HG03521 (cell line): ENCODE data around the gene SLC39A11.
A peak's percentile ranks its signal among the peaks of the same experiment; 100 is the strongest.
"Not testable (repeated sequence)": the region's sequence is repeated elsewhere in the genome, so short reads cannot be mapped to it uniquely, and the experiment has no call there.

Experiments used
- ATAC-seq: cut with Tn5 transposase; IDR thresholded peaks from one replicate; pipeline ENCODE4 v1.9.1; 2021; ENCODE audit warnings: mild to moderate bottlenecking, moderate library complexity; ENCODE audit not compliant: unreplicated experiment

The SLC39A11 gene

DNA sequence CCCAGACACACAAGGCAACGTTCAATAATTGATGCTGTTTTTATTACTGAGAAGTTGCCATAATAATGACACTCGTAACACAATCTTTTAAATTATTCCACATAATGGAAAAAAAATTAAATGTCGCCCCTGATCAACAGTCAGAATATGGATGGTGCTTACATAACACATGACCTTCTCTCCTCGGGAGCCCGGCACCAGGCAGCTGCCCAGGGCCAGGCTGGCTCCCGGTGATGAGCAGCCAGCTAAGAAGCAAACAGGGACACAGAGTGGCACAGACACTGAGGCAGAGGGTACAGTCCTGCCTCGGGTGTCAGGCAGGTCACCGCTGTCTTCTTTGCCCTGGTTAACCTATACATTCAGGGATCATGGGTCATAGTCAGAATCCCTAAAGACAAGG lies 137.9 kb downstream of the SLC39A11 start:
- ATAC-seq: no peak

DNA sequence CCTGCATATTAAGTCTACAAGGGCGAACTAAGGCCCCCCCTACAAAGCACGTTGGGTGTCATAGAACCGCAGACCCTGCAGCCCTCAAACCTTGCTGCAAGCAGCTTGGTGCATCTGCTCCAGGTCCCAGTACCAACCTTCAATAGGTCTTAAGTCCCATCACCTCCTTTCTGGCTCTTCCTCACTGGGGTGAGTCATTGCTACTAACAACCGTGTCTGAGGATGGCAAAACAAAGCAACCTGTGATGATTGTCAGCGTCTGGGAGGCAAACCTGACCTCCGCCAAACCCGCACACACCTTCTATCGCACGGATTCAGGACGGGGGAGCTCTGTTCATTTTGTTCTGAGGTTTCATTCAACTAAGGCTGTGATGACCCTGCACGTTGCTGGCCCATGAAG lies 138.9 kb downstream of the SLC39A11 start:
- ATAC-seq: no peak

DNA sequence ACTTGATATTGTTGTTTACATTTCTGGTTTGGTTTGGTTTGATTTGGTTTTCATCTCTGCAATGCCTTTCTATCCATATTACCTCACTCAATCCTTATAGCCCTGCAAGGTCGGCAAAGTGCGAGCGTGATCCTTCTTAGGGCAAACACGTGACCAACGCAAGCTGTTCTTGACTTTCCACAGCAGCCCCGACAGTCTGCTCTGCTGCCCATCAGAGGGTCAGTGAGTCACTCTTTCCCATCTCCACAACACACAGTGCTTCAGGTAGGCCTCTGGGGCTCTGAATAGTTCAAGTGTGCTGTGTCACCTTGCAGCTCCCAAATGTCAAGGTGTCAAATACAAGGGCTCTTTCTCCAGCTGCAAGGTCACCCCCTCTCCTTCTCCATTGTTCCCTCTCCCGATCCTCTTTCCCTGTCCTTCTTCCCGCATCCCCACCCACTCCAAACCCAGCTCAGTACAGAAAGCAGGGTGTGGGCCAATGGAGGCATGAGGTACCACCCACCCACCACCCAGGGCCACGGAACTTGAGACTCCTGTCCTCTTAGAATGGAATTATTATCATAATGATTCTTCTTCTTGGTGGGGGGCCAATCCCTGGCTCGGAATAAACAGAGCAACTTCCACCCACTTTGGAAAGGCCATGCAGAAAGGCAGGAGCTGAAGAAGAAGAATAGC lies 139.7 kb downstream of the SLC39A11 start:
- no peak for ATAC-seq

GRCh38 chr17:72952220-72952619 lies 140.3 kb downstream of the SLC39A11 start:
- ATAC-seq: no peak

- no peak for ATAC-seq
These were observed 142.1 kb downstream of the SLC39A11 start for GRCh38 chr17:72950242-72950931.

GRCh38 chr17:72948115-72948514 lies 144.4 kb downstream of the SLC39A11 start:
- ATAC-seq: no peak

DNA sequence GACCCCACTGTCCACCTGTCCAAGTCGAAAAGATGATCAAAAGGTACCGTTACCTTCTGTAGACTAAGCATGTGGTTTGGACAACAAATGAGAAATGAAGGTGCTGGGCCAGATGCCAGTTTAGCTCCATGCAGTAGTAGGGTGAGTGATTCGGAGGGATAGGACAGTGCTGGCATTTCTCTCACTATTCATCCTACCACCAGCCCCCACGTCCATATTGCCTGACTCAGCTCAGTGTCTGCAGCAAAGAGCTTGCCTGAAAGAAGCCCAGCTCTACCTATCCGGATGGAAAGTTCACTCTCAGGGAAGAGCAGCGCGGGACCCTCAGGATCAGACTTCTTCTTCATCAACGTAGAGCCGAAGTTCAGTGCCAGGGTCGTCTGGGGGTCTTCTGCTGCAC lies 145.0 kb downstream of the SLC39A11 start:
- no peak for ATAC-seq

DNA sequence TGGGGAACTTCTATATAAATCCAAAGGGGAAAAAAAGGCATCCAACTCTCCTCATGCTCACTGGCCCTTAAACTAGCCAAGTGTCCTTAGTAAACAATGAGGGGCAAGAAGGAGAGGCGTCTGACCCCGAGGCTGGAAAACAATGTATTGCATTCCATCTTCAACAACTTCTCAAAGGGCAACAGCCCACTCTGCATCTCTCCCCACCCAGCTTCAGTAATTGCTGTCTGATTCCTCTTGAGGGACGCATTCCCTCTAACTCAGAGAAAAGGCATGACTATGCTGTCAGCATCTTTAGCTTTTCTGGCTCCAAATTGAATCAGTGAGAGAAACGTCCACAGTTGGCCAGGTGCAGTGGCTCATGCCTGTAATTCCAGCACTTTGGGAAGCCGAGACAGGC lies 145.8 kb downstream of the SLC39A11 start:
- no peak for ATAC-seq

GRCh38 chr17:72946156-72946555 lies 146.3 kb downstream of the SLC39A11 start:
- no peak for ATAC-seq

DNA sequence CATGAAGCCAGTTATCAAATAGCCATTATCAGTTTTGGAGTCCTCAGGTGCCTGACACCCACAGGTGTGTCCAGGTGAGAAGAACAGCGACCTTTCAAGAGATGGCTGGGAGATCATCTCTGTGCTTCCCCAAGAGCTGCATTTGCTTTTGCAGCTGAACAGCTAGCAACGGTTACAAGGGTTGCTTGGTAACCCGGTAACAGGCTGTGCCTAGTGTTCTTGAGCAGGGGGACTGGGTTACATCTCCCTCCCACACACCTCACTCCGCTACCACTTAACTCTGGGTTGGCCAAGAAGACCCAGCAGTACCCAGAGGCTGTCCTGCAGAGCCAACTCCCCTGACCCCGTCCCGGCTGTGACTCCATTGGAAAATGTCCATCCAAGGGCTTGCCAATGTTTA lies 147.0 kb downstream of the SLC39A11 start:
- no peak for ATAC-seq

GRCh38 chr17:72943826-72944689 lies 148.4 kb downstream of the SLC39A11 start:
- ATAC-seq: no peak

- ATAC-seq: no peak
These were observed 149.9 kb downstream of the SLC39A11 start for GRCh38 chr17:72942579-72942978.

DNA sequence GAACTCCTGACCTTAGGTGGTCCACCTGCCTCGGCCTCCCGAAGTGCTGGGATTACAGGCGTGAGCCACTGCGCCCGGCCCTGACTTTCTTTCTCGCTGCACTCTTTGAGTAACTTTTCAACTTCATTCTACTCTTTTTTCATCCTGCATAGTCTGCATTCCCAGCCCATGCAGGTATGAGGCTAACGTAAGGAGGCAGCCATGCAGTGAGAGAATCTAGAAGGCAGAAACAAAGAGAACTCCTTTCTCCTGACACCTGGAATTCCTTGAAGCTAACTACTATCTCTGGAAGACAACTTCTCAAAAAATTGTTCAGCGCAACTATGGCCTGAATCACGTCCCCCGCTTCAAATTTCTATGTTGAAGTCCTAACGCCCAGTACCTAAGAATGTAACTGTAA lies 152.0 kb downstream of the SLC39A11 start:
- ATAC-seq: no peak

DNA sequence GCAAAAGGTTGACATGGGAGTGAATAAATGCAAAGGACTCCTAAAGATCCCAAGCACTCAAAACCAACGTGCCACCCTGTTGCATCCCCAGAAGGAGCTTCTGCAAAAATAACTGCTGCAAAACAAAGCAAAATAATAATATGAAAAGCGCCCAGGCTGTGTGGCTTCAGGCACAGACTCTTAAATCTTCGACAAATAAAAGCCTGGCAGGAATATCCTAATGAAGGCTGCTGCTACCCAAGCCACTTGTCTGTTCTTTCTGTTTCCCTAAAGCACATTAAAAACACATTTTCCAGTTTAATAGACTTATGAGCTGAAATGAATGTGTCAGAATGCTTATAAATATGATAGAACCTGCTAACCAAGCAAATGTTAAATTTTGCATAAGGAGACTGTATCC lies 154.0 kb downstream of the SLC39A11 start:
- no peak for ATAC-seq

DNA sequence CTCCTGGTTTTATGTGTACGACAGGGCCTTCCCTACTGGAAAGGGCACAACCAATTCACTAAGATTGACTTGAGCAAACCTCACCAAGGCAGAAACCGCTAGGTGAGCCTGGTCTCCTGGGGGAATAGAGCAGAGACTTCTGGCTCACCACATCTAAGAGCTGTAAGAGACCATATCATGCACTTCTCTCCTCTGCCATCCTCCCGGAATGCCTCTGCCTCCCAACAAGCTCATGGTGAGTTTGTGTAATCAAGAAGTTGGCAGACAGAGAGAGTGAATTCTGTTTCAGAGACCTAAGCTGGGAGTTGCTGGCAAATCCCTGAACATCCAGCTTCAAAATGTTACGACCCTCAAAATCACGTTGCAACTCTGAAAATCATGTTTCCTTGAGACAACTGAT lies 154.8 kb downstream of the SLC39A11 start:
- no peak for ATAC-seq

- not testable (repeated sequence) for ATAC-seq
These were observed 155.2 kb downstream of the SLC39A11 start for GRCh38 chr17:72937254-72937653.

DNA sequence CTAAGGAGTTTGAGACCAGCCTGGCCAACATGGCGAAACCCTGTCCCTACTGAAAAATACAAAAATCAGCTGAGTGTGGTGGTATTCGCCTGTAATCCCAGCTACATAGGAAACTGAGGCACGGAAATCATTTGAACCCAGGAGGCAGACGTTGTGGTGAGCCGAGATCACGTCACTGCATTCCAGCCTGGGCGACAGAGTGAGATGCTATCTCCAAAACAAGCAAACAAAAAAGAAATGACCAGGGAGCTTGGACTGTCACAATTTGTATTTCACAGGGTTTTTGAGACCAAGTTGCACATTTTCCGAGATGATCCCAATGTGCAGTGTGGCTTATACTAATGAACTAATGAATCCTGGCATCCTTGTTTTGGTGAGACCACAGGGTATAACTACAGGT lies 156.5 kb downstream of the SLC39A11 start:
- ATAC-seq: no peak

DNA sequence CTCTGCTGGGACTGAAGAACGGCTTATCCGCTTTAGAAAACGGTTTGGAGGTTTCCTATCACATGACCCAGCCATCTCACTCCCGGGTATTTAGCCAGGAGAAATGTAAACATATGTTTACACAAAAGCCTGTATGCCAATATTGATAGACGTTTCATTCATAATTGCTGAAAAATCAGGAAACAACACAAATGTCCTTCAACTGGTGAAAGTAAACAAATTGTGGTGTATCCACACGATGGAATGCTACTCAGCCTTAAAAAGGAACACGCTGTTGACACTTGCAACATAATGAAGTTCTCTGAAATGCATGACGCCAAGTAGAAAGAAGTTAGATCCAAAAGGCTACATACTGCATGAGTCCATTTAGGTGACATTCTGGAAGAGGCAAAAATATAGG lies 157.6 kb downstream of the SLC39A11 start:
- ATAC-seq: no peak

DNA sequence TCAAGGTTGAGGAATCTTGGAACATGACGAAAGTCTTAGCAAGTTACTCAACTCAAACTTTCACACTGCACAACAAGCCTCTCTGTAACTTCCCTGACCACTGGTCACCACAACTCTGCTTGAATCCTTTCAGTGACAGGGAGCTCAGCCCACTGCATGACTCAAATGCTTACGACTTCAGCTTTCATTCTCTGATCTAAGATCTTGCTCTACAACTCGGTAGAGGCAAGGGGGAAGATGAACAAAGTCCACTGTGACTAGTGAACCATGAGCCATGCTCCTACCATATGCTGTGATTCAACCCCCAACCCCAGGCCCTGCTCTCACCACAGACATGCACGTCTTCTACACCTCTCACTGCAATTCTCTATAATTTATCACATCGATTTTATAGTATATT lies 160.9 kb downstream of the SLC39A11 start:
- ATAC-seq: no peak

DNA sequence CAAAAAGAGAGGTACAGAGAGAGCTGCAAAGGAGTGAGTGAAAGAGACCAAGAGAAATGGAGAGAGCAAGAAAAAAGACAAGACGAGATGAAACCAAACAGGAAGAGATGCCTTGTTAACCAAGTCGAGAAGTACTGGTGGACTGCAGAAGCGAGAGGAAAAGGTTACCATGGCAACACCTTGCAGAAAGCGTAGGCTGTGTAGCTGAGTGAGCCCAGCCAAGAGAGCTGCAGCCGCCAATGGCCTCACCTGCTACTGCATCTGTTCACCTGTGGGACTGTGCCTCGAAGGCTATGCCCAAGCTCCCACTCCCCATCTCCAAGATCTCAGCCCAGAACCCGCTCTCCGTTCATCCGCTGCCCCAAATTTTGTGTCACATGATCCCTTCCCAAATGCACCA lies 161.3 kb downstream of the SLC39A11 start:
- ATAC-seq: peak; percentile 66

DNA sequence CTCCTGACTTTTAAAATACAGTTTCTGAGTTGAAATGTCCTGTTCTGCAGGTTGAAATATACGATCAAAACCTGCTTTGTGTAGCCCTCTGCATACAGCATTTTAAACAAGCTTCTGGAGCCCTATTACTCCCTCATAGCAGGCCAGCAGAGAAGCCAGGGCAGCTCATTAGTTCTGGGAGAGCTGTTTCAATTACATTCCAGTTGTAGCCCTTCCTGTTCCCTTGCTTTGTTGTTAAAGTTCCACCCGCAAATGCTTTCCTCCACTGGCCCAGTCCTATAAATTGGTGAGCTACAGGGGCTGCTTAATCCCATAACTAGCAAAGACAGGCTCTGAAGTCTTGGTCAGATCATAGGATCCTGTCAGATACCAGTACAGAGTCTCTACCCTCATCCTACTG lies 162.5 kb downstream of the SLC39A11 start:
- no peak for ATAC-seq
